GM19452 (cell line): ENCODE measurements around the gene SPHKAP.
"Not testable (repeated sequence)": the region's sequence is repeated elsewhere in the genome, so short reads cannot be mapped to it uniquely, and the experiment has no call there.

Experiments
- ATAC-seq: cut with Tn5 transposase; IDR thresholded peaks from one replicate; pipeline ENCODE4 v1.9.1; 2021; ENCODE audit not compliant: unreplicated experiment

SPHKAP gene

GRCh38 chr2:228037915-228038314 lies 143.6 kb downstream of the SPHKAP start:
- no peak for ATAC-seq

GRCh38 chr2:228023619-228024018 lies 157.9 kb downstream of the SPHKAP start:
- no peak for ATAC-seq

GRCh38 chr2:228018311-228018710 lies 163.2 kb downstream of the SPHKAP start:
- no peak for ATAC-seq

GRCh38 chr2:228017784-228018183 lies 163.7 kb downstream of the SPHKAP start:
- no peak for ATAC-seq

GRCh38 chr2:228016402-228016801 lies 165.1 kb downstream of the SPHKAP start:
- no peak for ATAC-seq

GRCh38 chr2:228015741-228016140 lies 165.7 kb downstream of the SPHKAP start:
- no peak for ATAC-seq

GRCh38 chr2:227996366-227996765 lies 185.1 kb downstream of the SPHKAP start:
- ATAC-seq, result no peak

- no peak for ATAC-seq
These were observed 190.6 kb downstream of the SPHKAP start for GRCh38 chr2:227990937-227991336.

GRCh38 chr2:227973241-227973640 lies 208.2 kb downstream of the SPHKAP start:
- no peak for ATAC-seq

GRCh38 chr2:227971619-227972230 lies 209.8 kb downstream of the SPHKAP start:
- no peak for ATAC-seq

- ATAC-seq, result no peak
These were observed 221.2 kb downstream of the SPHKAP start for GRCh38 chr2:227960317-227960716.

- no peak for ATAC-seq
These were observed 238.5 kb downstream of the SPHKAP start for GRCh38 chr2:227942965-227943364.

GRCh38 chr2:227942021-227942420 lies 239.5 kb downstream of the SPHKAP start:
- no peak for ATAC-seq

GRCh38 chr2:227939271-227940027 lies 242.0 kb downstream of the SPHKAP start:
- no peak for ATAC-seq

GRCh38 chr2:227936249-227936648 lies 245.2 kb downstream of the SPHKAP start:
- ATAC-seq, result not testable (repeated sequence)

GRCh38 chr2:227933884-227934283 lies 247.6 kb downstream of the SPHKAP start:
- no peak for ATAC-seq

GRCh38 chr2:227932403-227932802 lies 249.1 kb downstream of the SPHKAP start:
- ATAC-seq, result no peak

GRCh38 chr2:227932001-227932400 lies 249.5 kb downstream of the SPHKAP start:
- no peak for ATAC-seq
